HG03521 (cell line): ENCODE results near the gene MCOLN3.
"Not testable (repeated sequence)": the region's sequence is repeated elsewhere in the genome, so short reads cannot be mapped to it uniquely, and the experiment has no call there.

Experiments
- ATAC-seq: cut with Tn5 transposase; IDR thresholded peaks from one replicate; pipeline ENCODE4 v1.9.1; 2021; ENCODE audit warnings: mild to moderate bottlenecking, moderate library complexity; ENCODE audit not compliant: unreplicated experiment

MCOLN3 gene

GRCh38 chr1:84995484-84996334 lies 52.6 kb downstream of the MCOLN3 start:
- peak; percentile 56 for ATAC-seq

GRCh38 chr1:84991097-84991920 lies 57.0 kb downstream of the MCOLN3 start:
- ATAC-seq = no peak

GRCh38 chr1:84988588-84988987 lies 59.7 kb downstream of the MCOLN3 start:
- ATAC-seq = peak; percentile 38

GRCh38 chr1:84986561-84986960 lies 61.7 kb downstream of the MCOLN3 start:
- ATAC-seq = not testable (repeated sequence)

- peak; percentile 53 for ATAC-seq
These were observed 62.9 kb downstream of the MCOLN3 start for GRCh38 chr1:84985365-84985764.

- no peak for ATAC-seq
These were observed 65.9 kb downstream of the MCOLN3 start for GRCh38 chr1:84982395-84982794.

GRCh38 chr1:84975035-84975434 lies 73.3 kb downstream of the MCOLN3 start:
- no peak for ATAC-seq

GRCh38 chr1:84973498-84974334 lies 74.6 kb downstream of the MCOLN3 start:
- peak; percentile 47 for ATAC-seq

- no peak for ATAC-seq
These were observed 75.8 kb downstream of the MCOLN3 start for GRCh38 chr1:84972377-84972987.

- ATAC-seq = no peak
These were observed 76.3 kb downstream of the MCOLN3 start for GRCh38 chr1:84971957-84972356.

- peak; percentile 48 for ATAC-seq
These were observed 78.6 kb downstream of the MCOLN3 start for GRCh38 chr1:84969489-84970250.

GRCh38 chr1:84968865-84969264 lies 79.4 kb downstream of the MCOLN3 start:
- ATAC-seq = no peak

GRCh38 chr1:84968101-84968500 lies 80.2 kb downstream of the MCOLN3 start:
- no peak for ATAC-seq
